Measurements from ENCODE around the gene NFKBIE. TPM values are rescaled to one million over a fixed set of nuclear protein-coding genes. Genes with fewer than 3 reads are reported as not detected.

The NFKBIE gene
- total RNA-seq, 1 experiment from 2014 or later, result 7.6 TPM

DNA sequence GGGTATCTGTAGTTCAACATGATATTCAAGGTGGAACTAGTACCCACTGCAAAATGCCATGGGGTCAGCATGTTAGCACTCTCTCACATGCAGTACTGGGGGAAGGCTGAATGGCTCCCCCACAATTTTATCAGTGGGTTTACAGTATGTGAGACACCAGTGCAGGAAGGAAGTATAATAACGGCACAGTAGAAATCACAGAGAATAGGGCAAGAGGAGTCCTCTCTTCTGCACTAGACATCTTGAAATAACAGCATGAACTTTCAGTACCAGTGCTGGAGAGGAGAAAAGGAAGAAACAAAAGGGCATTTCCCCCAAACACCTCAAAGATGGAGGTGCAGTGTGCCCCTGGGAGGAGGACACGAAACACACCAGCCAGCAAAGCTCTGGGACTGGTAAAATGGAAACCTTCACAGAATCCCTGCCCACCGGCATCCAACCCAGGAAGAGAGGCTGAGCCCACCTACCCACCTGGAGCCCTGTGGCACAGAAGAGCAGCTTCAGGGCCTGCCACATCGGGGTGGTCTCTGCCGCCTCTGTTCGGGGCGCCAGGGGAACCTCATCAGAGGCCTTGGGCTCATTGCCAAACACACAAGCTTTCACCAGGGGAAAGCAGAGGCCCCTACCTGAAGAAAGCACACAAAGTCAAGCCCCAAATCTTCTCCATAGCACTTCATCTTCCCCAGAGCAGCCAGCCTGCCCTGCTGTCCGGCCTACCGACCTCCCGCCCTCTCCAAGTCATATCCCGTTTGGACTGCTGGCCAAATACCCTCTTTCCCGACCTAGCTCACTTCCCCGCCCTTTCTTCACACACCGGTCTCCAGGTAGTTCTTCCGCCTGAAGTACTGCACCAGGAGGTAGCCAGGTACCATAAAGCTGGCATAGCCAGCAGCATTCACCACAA is 9.2 kb downstream of the NFKBIE start:
- H4K20me1 ChIP-seq (ENCODE audit: insufficient read depth), result peaks cover 32% of the 10 kb centered on the region; the same call in 1 of the 2 replicates
- intact Hi-C loops (cut with micrococcal nuclease), result loop anchor here (2.0 kb wide), 1 partner anchor 83 kb away; no protein-coding TSS in a partner anchor

DNA sequence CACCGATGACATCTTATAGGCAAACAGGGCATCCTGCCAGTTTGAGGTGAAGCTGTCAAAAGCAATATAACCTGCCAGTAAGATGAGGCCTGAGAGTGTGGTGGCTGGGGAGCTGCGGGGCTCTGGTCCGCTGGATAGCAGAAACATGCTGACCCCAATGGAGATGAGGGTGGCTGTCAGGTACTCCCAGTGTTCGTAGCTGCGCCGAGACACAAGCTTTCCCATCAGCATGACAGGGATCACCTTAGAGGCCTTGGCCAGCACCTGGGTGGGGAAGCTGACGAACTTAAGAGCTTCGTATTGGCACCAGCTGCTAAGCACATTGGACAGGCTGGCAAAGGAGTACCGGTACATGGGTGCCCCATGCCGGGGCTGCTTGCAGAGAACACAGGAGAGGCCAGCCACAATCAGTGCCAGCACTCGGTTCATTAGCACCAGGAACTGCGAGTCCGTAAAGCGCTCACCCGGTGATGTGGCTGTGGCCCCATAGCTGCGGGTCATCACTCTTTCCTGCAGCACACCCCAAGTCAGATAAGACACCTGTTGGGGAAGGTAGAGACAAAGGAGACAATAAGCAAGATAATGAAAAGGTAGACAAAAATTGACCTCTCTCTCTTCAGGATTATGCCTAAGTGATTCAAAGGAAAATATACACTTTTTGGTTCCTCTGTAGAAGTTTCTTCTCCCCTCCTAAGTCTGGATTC is 10.1 kb downstream of the NFKBIE start:
- no peak overlapping the region for H2AFZ ChIP-seq (ENCODE audit: low read depth, low read length, poor library complexity, severe bottlenecking)
- H3K27ac ChIP-seq (ENCODE audit: low read depth, low read length), result peak overlapping the region; percentile 95
- no peaks in the 10 kb centered on the region for H3K27me3 ChIP-seq (ENCODE audit: insufficient read depth, low read length)
- ChIA-PET CTCF (interaction anchor here (0.8 to 2.2 kb wide), 6 partner anchors 9 to 159 kb away, joined by 3 to 7 read pairs (median 4); no protein-coding TSS in a partner anchor), POLR2A (interaction anchor here (1.1 to 3.4 kb wide), 3 partner anchors 9 to 13 kb away, joined by 3 to 74 read pairs (median 4); partner anchors contain the start of gene HSP90AB1), RAD21 (ENCODE audit: low non-redundant PET in 1 of 2, low total read pairs in 2 of 2, uncharacterized antibody in 2 of 2, unreplicated experiment in 2 of 2) (no interaction called here)
- DNase-seq (ENCODE audit: low read depth, low spot score) (no peak), ATAC-seq (peak; percentile 6; the same call in 1 of the 2 replicates)
- intact Hi-C loops (cut with micrococcal nuclease), result no loop called here
- H3K9ac ChIP-seq (ENCODE audit: low read length), result peak overlapping the region; percentile 93
- H3K9me2 ChIP-seq (ENCODE audit: insufficient read depth), result no peaks in the 10 kb centered on the region
- H3K79me2 ChIP-seq (ENCODE audit: insufficient read depth, low read length), result peaks cover 42% of the 10 kb centered on the region
- BruUV-seq (replicated peaks), result no TSS peak
- H3K4me2 ChIP-seq (ENCODE audit: low read length), result peak overlapping the region; percentile 99
- H3K4me1 ChIP-seq (ENCODE audit: control insufficient read depth in 1 of 2, insufficient read depth in 2 of 2, low read length in 2 of 2), result peaks cover 2 to 25% of the 10 kb centered on the region in 2 experiments; a peak in 3 of 4 replicates
- H3K9me3 ChIP-seq (ENCODE audit: control insufficient read depth in 1 of 2, insufficient read depth in 1 of 2, low read depth in 1 of 2, low read length in 2 of 2), result no peaks in the 10 kb centered on the region
- peak overlapping the region; percentile 59 to 92; a peak in 2 of 4 replicates for H3K4me3 ChIP-seq (replicated peaks in 1 of 2; ENCODE audit: low read depth in 1 of 2, low read length in 2 of 2)
- H3K36me3 ChIP-seq (ENCODE audit: control insufficient read depth in 1 of 2, insufficient read depth in 2 of 2, low read length in 2 of 2), result peaks cover 35 to 47% of the 10 kb centered on the region in 2 experiments
- TF ChIP-seq POLR2AphosphoS5 (IDR thresholded peaks at IDR 0.05; ENCODE audit: low read depth, low read length) (peak; percentile 67), SIN3A (IDR thresholded peaks at IDR 0.05; ENCODE audit: low read depth) (no peak)
- H4K20me1 ChIP-seq (ENCODE audit: insufficient read depth), result peaks cover 41% of the 10 kb centered on the region; the same call in 1 of the 2 replicates

More for the DNA sequence above, 9.2 kb downstream of the NFKBIE start:
- Histone ChIP-seq H3K9me3 (ENCODE audit: control insufficient read depth in 1 of 2, insufficient read depth in 1 of 2, low read depth in 1 of 2, low read length in 2 of 2) (no peaks in the 10 kb centered on the region), H3K4me1 (ENCODE audit: control insufficient read depth in 1 of 2, insufficient read depth in 2 of 2, low read length in 2 of 2) (peaks cover 2 to 25% of the 10 kb centered on the region in 2 experiments; a peak in 3 of 4 replicates), H3K4me2 (ENCODE audit: low read length) (peak overlapping the region; percentile 99), H3K79me2 (ENCODE audit: insufficient read depth, low read length) (peaks cover 33% of the 10 kb centered on the region), H3K9me2 (ENCODE audit: insufficient read depth) (no peaks in the 10 kb centered on the region), H3K9ac (ENCODE audit: low read length) (peak overlapping the region; percentile 93), H3K4me3 (replicated peaks in 1 of 2; ENCODE audit: low read depth in 1 of 2, low read length in 2 of 2) (peak overlapping the region; percentile 59 to 92), H3K27me3 (ENCODE audit: insufficient read depth, low read length) (no peaks in the 10 kb centered on the region), H2AFZ (ENCODE audit: low read depth, low read length, poor library complexity, severe bottlenecking) (no peak overlapping the region), H3K36me3 (ENCODE audit: control insufficient read depth in 1 of 2, insufficient read depth in 2 of 2, low read length in 2 of 2) (peaks cover 29 to 41% of the 10 kb centered on the region in 2 experiments; a peak in 3 of 4 replicates), H3K27ac (ENCODE audit: low read depth, low read length) (peak overlapping the region; percentile 95)
- ChIA-PET RAD21 (ENCODE audit: low non-redundant PET in 1 of 2, low total read pairs in 2 of 2, uncharacterized antibody in 2 of 2, unreplicated experiment in 2 of 2) (interaction anchor here in 1 of 2 experiments (0.9 kb wide), 1 partner anchor 12 kb away, joined by 3 read pairs; no protein-coding TSS in a partner anchor), CTCF (interaction anchor here (0.6 to 2.0 kb wide), 13 partner anchors 10 to 160 kb away, joined by 3 to 16 read pairs (median 4); partner anchors contain the start of genes AARS2 and HSP90AB1), POLR2A (interaction anchor here (0.6 to 3.4 kb wide), 8 partner anchors 9 to 84 kb away, joined by 3 to 74 read pairs (median 4); partner anchors contain the start of genes HSP90AB1 and SLC29A1)
- no peak for DNase-seq (ENCODE audit: low read depth, low spot score)
- TSS peak; percentile 38 for BruUV-seq (replicated peaks)
- ATAC-seq, result peak; percentile 9
- TF ChIP-seq EZH2 (IDR thresholded peaks at IDR 0.05), result no peak
- no peak for TF ChIP-seq POLR2AphosphoS5 (IDR thresholded peaks at IDR 0.05; ENCODE audit: low read depth, low read length)

Measured in HCT116 (cell line).